HK-2 (cell line): ENCODE measurements around the gene NFKBIE.

ENCODE experiments used
- DNase-seq: peaks from one replicate; pipeline ENCODE4 v3.0.0-alpha.2; 2018; ENCODE audit not compliant: unreplicated experiment

NFKBIE gene

DNA sequence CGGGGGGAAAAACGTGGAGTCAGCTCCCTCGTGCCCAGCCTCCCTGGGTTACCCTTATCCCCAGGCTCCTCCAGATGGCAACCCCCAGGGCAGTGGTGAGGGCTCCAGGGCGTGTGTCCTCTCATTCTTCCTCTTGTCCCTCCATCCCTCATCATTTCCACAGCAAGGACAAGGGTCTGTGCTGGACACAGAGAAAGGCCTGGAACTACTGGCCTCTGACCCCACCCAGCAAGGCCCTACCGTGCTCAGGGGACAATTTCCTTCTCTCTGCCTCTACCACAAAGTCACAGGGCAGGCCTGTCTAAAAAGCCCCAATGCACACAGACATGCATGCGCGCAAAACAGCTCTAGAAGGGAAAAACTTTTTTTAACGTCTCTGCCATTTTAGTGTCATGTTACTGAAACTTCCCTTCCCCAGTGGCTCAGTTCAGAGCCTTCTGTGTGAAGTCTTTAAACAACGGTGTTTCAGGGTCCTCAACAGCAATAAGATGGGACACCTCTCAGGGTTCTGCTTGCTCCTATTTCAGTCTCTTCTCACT is 7.0 kb downstream of the NFKBIE start:
- no peak for DNase-seq

DNA sequence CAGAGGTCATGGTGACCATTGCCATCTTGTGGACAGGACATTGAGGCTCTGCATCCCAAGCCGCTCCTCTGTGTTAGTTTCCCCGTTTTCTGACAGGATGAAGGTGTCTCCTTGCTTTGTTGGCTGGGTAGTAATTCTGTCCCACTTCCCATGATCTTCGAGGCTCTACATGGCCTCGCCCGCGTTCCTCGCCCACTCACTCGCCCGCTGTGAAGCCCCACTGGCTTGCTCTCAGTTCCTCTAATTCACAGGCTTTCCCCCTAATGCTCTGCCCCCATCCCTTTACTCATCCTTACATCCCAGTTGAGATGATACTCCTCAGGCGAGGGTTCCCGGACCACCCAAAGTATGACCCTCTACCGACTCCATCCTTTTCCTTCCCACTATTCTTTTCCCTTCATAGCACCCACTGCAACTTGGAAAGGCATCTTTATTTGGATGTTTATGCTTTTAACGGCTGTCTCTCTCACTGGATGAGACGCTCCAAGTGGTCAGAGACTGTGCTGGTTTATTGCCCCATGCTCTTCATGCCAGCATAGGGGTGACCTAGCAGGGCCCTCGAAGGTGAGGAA is 7.5 kb downstream of the NFKBIE start:
- no peak for DNase-seq

DNA sequence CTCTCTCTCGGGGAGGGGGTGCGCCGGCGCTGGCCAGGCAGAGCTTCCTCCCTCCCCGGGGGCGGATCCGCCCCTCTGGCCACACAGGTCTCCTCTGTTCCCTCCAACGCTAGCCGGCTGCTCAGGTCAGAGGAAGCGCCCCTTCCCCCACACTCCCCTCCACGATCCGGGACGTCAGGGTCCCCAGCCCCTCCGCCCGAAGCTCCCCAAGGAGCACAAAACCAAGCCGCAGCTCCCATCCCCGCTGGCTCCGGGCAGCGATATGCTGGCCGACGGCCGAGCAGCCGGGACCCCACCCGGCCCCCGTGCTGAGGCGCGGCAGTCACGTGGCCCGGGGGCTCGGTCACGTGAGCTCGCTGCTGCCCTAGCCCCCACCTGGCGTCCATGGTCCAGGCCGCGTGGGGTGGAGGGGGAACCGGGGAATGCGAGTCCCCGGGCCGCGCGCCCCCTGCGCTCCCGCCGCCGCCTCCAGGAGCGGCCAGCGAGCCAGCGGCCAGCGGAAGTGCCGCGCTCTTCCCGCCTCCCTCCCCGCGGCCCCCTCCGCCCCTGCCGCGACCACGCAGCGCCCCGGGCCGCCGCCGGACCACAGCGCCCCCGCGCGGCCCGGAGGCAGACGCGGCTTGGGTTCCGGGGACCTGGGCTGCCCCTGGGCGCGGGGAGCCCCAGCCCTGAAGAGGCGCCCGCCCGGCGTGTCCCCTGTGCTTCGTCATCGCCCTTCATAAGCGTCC is 8.2 kb downstream of the NFKBIE start, which contains the start of gene SLC35B2:
Gene SLC35B2, minus strand, starts transcription at position 504 of the 728 bp plus-strand sequence. Its CDS starts 118 bp downstream, at position 386.
- DNase-seq: peak; percentile 84

DNA sequence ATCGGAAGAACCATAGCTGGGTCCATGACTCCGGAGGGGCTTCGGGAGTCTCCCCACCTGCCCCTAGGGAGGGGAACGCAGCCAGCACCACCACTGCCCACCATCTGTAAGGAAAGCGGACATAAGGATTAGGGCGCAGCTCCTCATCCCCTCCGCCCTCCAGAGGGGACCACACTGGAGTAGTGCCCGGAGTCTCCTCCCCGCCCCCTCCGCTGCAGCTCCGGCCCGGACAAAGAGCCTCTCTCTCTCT is 8.7 kb downstream of the NFKBIE start:
- no peak for DNase-seq

DNA sequence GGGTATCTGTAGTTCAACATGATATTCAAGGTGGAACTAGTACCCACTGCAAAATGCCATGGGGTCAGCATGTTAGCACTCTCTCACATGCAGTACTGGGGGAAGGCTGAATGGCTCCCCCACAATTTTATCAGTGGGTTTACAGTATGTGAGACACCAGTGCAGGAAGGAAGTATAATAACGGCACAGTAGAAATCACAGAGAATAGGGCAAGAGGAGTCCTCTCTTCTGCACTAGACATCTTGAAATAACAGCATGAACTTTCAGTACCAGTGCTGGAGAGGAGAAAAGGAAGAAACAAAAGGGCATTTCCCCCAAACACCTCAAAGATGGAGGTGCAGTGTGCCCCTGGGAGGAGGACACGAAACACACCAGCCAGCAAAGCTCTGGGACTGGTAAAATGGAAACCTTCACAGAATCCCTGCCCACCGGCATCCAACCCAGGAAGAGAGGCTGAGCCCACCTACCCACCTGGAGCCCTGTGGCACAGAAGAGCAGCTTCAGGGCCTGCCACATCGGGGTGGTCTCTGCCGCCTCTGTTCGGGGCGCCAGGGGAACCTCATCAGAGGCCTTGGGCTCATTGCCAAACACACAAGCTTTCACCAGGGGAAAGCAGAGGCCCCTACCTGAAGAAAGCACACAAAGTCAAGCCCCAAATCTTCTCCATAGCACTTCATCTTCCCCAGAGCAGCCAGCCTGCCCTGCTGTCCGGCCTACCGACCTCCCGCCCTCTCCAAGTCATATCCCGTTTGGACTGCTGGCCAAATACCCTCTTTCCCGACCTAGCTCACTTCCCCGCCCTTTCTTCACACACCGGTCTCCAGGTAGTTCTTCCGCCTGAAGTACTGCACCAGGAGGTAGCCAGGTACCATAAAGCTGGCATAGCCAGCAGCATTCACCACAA is 9.2 kb downstream of the NFKBIE start:
- peak; percentile 49 for DNase-seq

DNA sequence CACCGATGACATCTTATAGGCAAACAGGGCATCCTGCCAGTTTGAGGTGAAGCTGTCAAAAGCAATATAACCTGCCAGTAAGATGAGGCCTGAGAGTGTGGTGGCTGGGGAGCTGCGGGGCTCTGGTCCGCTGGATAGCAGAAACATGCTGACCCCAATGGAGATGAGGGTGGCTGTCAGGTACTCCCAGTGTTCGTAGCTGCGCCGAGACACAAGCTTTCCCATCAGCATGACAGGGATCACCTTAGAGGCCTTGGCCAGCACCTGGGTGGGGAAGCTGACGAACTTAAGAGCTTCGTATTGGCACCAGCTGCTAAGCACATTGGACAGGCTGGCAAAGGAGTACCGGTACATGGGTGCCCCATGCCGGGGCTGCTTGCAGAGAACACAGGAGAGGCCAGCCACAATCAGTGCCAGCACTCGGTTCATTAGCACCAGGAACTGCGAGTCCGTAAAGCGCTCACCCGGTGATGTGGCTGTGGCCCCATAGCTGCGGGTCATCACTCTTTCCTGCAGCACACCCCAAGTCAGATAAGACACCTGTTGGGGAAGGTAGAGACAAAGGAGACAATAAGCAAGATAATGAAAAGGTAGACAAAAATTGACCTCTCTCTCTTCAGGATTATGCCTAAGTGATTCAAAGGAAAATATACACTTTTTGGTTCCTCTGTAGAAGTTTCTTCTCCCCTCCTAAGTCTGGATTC is 10.1 kb downstream of the NFKBIE start:
- no peak for DNase-seq

DNA sequence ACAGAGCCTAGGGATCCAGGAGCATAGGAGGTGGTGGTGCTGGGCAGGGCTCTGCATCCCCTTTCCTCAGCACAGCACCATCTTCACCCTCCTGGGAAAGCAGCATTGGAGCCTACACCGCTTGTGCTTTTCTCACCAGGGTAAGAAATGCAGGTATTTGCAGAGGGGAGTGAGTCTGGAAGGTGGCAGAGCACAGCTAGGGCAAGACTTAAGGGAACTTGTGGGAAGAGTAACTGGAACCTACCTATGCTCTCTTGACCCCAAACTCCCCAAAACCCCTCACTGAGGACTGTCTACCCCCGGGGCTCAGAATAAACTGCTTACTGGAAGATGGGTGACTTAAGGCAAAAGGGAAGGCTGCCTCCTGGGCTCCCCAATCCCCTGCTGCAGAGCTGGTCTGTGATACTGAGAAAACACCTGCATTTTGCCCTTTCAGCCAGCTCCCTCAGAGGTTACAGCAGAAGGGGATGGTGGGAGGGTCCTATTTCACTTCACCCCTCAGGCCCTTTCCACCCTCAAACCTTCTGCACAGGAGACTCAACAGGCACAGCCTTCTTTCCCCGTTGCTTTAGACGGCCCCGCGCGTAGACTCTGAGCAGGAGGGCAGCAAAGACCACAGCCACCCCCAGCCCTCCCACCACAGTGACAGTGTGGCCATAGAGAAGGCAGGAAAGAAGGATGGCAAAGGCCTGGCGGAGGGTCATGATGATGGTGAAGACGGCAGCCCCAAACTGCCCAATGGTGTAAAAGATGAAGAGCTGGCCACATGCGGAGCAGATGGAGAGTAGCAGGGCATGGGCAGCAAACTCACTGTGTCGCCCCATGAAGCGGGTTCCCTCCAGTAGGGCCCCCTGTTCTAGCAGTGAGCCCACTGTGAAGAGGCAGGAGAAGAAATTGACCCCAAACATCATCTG is 10.9 kb downstream of the NFKBIE start:
- peak; percentile 57 for DNase-seq

DNA sequence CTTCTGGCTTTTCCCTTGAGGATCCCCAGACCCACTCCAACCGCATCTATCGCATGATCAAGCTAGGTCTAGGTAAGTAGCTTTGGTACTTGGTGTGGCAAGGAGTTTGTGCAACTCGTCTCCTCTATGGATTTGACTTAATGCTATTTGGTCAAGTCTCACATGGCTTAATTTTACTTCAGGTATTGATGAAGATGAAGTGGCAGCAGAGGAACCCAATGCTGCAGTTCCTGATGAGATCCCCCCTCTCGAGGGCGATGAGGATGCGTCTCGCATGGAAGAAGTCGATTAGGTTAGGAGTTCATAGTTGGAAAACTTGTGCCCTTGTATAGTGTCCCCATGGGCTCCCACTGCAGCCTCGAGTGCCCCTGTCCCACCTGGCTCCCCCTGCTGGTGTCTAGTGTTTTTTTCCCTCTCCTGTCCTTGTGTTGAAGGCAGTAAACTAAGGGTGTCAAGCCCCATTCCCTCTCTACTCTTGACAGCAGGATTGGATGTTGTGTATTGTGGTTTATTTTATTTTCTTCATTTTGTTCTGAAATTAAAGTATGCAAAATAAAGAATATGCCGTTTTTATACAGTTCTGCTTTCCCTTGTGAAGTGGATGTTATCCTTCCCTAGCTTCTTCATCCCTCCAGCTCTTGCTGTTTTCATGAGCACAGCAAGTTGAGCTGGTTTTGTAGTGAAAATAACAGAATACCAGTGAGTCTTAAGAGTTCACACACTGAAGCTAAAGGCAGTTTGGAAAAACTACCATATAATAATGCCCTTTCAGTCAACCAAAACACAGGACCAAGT is 11.8 kb downstream of the NFKBIE start:
- peak; percentile 63 for DNase-seq

DNA sequence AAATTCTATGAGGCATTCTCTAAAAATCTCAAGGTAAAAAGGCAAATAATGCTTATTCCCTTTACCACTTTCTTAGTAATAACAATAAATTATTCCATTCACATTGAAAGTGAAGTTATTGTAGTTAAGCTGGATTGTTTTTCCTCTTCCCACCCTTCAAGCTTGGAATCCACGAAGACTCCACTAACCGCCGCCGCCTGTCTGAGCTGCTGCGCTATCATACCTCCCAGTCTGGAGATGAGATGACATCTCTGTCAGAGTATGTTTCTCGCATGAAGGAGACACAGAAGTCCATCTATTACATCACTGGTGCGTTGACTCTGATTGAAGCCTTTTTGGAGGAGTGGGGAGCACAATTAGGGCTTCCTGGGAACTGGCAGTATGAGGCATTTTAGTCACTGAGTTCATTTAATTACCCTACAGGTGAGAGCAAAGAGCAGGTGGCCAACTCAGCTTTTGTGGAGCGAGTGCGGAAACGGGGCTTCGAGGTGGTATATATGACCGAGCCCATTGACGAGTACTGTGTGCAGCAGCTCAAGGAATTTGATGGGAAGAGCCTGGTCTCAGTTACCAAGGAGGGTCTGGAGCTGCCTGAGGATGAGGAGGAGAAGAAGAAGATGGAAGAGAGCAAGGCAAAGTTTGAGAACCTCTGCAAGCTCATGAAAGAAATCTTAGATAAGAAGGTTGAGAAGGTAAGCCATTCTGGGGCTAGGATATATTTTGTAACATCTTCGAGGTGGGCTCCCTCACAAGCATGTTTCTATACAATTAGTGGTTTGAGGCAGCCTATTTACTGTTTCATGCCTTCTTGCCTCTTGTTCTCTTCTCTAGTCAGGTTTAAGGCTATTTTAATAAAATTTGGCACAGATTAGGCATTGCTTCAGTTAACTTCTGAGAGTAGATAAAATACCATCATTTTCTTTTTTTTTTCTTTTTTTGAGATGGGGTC is 13.5 kb downstream of the NFKBIE start:
- no peak for DNase-seq

DNA sequence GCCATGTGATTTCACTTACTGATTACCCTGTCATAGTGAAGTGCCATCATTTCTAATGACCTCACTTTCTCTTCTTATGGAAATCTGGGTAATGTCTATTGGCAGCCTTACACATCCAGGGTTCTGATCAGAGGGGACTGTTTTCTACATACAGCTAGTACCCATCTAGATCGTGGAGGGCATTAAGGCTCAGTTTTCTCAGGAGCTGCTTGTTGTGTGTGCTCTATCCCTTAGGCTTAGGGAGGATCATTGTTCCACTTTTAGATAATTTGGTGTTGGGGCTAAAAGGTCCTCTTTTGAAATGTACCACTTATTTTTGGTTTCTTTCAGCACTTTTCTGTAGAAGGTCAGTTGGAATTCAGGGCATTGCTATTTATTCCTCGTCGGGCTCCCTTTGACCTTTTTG is 14.6 kb downstream of the NFKBIE start:
- no peak for DNase-seq

DNA sequence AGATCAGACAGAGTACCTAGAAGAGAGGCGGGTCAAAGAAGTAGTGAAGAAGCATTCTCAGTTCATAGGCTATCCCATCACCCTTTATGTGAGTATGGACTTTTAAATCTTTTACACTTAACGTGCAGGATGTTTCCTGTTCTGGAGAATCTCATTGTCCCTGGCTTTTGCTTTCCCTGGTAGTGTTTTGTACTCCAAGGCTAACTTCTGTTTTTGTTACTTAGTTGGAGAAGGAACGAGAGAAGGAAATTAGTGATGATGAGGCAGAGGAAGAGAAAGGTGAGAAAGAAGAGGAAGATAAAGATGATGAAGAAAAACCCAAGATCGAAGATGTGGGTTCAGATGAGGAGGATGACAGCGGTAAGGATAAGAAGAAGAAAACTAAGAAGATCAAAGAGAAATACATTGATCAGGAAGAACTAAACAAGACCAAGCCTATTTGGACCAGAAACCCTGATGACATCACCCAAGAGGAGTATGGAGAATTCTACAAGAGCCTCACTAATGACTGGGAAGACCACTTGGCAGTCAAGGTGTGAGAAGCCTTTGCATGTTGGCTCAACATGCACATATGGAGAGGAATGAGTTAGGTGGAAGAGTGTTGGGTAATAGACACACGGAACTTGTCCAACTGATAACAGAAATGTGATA is 15.2 kb downstream of the NFKBIE start:
- no peak for DNase-seq

DNA sequence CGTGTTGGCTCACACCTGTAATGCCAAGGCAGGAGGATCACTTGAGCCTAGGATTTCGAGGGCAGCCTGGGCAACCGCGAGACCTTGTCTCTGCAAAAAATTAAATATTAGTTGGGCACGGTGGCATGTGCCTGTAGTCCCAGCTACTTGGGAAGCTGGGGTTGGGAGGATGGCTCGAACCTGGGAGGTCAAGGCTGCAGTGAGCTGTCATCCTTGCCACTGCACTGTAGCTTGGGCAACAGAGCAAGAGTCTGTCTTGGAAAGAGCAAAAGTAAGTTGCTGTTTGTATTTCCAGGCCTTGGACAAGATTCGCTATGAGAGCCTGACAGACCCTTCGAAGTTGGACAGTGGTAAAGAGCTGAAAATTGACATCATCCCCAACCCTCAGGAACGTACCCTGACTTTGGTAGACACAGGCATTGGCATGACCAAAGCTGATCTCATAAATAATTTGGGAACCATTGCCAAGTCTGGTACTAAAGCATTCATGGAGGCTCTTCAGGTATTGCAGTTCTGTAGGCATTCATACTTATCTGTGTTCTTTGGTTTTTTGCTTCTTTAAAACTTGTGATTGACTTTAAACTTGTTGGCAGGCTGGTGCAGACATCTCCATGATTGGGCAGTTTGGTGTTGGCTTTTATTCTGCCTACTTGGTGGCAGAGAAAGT is 16.1 kb downstream of the NFKBIE start:
- no peak for DNase-seq

DNA sequence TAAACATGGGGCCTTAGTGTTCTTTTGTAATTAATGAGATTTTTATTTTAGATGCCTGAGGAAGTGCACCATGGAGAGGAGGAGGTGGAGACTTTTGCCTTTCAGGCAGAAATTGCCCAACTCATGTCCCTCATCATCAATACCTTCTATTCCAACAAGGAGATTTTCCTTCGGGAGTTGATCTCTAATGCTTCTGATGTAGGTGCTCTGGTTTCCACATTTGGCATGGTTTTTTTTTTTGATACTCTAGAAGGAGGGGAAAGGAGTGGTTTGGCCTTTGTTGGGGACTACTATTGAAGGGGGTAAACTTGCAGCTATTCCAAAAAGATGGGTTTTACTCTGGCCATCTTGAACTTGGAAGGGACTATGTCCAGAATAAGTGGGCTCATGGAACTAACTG is 16.8 kb downstream of the NFKBIE start:
- no peak for DNase-seq

DNA sequence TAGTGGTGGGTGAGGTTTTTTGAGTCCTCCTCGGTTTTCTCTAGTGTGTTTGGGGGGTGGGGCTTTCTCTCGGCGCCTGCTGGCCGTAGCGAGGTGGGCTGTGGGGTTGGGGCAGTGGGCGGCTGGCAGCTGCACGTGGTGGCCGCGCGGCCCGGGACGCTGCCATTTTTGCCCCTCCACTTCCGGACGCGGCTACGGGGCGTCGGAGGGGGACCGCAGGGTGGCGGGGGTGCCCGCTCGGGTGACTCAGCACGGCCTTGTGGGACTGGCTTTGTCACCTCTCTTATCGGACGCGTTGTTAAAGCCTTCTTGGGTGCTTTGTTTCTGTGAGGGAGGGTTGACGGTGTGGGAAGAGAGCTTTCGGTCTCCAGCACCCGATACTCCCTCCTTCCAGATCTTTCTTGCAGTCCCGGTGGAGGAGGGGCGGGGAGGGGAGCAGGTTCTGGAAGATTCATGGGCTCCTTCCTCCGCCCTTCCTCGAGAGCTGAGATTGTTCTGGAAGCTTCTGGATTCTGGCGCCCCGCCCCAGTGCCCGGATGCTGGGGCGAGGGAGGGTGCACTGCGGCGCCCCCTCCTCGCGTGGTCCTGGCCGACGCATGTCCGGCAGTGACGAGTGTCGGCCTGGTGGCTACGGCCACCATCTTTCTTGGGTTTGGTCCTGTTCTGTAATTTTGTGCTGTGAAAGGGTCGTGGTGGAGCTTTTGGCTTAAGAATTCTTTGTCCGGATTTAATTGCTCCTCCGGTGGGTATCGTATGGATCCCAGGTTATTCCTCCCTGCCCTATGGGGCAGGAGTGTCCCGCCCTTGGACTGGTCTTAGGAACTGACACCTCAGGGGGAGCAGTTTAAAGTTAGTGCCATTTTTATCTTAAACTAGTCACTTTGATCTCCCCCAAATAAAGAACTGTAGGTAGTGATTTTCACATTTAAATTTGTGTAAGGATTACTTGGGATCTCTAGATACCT is 17.7 kb downstream of the NFKBIE start:
- DNase-seq: peak; percentile 65

DNA sequence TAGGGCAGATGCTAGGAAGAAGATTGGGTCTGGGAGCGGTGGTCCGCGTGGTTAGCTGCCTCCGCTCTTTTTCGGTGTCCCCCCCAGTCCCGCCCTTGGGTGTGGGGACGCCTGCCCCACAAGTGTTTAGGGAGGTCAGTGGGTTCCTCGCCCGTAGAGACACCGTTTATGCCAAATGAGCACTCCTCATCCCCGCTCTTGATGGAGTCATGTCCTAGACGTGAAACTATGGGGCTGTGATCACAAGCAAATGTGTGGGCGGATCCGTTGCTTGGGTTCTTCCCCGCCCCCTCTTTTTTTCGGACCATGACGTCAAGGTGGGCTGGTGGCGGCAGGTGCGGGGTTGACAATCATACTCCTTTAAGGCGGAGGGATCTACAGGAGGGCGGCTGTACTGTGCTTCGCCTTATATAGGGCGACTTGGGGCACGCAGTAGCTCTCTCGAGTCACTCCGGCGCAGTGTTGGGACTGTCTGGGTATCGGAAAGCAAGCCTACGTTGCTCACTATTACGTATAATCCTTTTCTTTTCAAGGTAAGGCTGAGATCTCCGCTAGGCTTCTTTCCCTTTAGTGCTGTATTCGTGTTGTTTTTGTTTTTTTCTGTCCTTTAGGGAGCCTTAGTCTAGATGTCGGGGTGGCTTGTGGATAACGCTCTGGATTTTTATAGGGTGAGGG is 18.6 kb downstream of the NFKBIE start, which contains the start of gene HSP90AB1:
Gene HSP90AB1, plus strand, starts transcription at position 439 of the 675 bp plus-strand sequence. CDS start 1,529 bp downstream, outside the sequence.
- DNase-seq: peak; percentile 95
